Measurements from ENCODE around the gene PIK3C2B. TPM values are rescaled to one million over a fixed set of nuclear protein-coding genes. Genes with fewer than 3 reads are reported as not detected.

PIK3C2B gene
- total RNA-seq, 1 experiment from 2014 or later: 19.1 TPM

DNA sequence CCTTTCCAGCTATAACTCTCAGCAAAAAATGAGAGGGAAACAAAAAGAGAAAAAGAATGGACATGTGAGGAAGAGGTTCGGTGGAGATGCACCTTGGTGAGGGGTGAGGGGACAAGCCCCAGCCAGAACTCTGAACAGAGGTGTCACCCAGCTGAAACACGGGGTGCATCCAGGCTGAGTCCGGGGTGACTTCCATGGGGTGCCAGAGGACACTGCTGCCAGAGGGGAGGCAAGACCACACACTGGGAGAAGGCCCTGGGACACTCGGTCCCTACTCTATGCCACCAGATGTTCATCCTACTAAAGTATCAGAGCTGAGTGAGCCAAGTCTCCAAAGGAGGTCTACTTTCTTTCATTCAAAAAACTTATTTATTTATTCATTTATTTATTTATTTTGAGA is 46.9 kb downstream of the PIK3C2B start:
- BruUV-seq (replicated peaks): no TSS peak
- intact Hi-C loops (cut with micrococcal nuclease; ENCODE audit: unreplicated experiment) (no loop called here), in situ Hi-C loops (cut with HindIII; ENCODE audit: low pct_unique_long_range_greater_than_20kb, low sequenced_read_pairs) (no loop called here)
- H3K4me1 ChIP-seq (ENCODE audit: control insufficient read depth, insufficient read depth, low read length): peaks cover 3% of the 10 kb centered on the region; the same call in 1 of the 2 replicates
- DNase-seq (ENCODE audit: low read depth, low spot score) (no peak), ATAC-seq (no peak)
- H3K4me3 ChIP-seq (ENCODE audit: low read depth in 2 of 2, low read length in 2 of 2): no peak overlapping the region
- no peak for TF ChIP-seq SIN3A (IDR thresholded peaks at IDR 0.05; ENCODE audit: borderline replicate concordance, insufficient read depth, low read depth, low read length)
- no peak for TF ChIP-seq TCF7L2 (IDR thresholded peaks at IDR 0.05; ENCODE audit: low read depth, low read length)
- no peak for TF ChIP-seq POLR2AphosphoS5 (IDR thresholded peaks at IDR 0.05; ENCODE audit: low read depth, low read length)
- TF ChIP-seq, protein P1, sequence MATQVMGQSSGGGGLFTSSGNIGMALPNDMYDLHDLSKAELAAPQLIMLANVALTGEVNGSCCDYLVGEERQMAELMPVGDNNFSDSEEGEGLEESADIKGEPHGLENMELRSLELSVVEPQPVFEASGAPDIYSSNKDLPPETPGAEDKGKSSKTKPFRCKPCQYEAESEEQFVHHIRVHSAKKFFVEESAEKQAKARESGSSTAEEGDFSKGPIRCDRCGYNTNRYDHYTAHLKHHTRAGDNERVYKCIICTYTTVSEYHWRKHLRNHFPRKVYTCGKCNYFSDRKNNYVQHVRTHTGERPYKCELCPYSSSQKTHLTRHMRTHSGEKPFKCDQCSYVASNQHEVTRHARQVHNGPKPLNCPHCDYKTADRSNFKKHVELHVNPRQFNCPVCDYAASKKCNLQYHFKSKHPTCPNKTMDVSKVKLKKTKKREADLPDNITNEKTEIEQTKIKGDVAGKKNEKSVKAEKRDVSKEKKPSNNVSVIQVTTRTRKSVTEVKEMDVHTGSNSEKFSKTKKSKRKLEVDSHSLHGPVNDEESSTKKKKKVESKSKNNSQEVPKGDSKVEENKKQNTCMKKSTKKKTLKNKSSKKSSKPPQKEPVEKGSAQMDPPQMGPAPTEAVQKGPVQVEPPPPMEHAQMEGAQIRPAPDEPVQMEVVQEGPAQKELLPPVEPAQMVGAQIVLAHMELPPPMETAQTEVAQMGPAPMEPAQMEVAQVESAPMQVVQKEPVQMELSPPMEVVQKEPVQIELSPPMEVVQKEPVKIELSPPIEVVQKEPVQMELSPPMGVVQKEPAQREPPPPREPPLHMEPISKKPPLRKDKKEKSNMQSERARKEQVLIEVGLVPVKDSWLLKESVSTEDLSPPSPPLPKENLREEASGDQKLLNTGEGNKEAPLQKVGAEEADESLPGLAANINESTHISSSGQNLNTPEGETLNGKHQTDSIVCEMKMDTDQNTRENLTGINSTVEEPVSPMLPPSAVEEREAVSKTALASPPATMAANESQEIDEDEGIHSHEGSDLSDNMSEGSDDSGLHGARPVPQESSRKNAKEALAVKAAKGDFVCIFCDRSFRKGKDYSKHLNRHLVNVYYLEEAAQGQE (IDR thresholded peaks at IDR 0.05; ENCODE audit: insufficient read depth in 1 of 2, low read depth in 2 of 2, low read length in 1 of 2): no peak
- TF ChIP-seq, protein P2, sequence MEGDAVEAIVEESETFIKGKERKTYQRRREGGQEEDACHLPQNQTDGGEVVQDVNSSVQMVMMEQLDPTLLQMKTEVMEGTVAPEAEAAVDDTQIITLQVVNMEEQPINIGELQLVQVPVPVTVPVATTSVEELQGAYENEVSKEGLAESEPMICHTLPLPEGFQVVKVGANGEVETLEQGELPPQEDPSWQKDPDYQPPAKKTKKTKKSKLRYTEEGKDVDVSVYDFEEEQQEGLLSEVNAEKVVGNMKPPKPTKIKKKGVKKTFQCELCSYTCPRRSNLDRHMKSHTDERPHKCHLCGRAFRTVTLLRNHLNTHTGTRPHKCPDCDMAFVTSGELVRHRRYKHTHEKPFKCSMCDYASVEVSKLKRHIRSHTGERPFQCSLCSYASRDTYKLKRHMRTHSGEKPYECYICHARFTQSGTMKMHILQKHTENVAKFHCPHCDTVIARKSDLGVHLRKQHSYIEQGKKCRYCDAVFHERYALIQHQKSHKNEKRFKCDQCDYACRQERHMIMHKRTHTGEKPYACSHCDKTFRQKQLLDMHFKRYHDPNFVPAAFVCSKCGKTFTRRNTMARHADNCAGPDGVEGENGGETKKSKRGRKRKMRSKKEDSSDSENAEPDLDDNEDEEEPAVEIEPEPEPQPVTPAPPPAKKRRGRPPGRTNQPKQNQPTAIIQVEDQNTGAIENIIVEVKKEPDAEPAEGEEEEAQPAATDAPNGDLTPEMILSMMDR (IDR thresholded peaks at IDR 0.05): no peak
- H3K27me3 ChIP-seq (ENCODE audit: control insufficient read depth, insufficient read depth, low read length): no peaks in the 10 kb centered on the region
- H3K27ac ChIP-seq (ENCODE audit: low read length): no peak overlapping the region
- ChIA-PET CTCF (interaction anchor here (1.8 kb wide), 1 partner anchor 56 kb away, joined by 9 read pairs; no protein-coding TSS in a partner anchor), POLR2A (no interaction called here)
- H3K36me3 ChIP-seq (ENCODE audit: control insufficient read depth, insufficient read depth, low read length): no peaks in the 10 kb centered on the region
- no peaks in the 10 kb centered on the region for H3K9me3 ChIP-seq (ENCODE audit: control insufficient read depth, insufficient read depth, low read depth, low read length)

DNA sequence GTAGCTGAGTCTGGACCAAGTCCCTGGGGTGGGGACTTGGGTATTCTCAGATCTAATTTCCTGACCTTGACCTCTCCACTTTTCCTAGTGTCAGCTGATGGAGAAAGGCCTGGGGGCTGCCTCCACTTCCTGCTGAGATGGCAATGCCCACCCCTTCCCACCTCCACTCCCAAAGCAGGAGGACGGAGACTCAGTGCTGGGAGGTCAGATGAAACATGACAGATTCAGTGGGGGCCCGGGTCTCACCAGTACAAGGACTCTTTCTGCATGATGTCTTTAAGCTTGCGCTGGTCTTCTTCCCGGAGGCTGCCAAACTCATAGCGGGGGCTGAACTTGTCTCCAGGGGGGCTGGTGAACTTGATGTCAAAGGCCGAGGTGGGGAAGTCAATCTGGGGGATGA is 47.4 kb downstream of the PIK3C2B start:
- intact Hi-C loops (cut with micrococcal nuclease; ENCODE audit: unreplicated experiment): no loop called here

More for the DNA sequence above, 47.4 kb downstream of the PIK3C2B start:
- DNase-seq (ENCODE audit: low read depth, low spot score) (no peak), ATAC-seq (no peak)
- in situ Hi-C loops (cut with HindIII; ENCODE audit: low pct_unique_long_range_greater_than_20kb, low sequenced_read_pairs): no loop called here
- Histone ChIP-seq H3K4me1 (ENCODE audit: control insufficient read depth, insufficient read depth, low read length) (peaks cover 3% of the 10 kb centered on the region; the same call in 1 of the 2 replicates), H3K36me3 (ENCODE audit: control insufficient read depth, insufficient read depth, low read length) (no peaks in the 10 kb centered on the region), H3K27me3 (ENCODE audit: control insufficient read depth, insufficient read depth, low read length) (no peaks in the 10 kb centered on the region), H3K27ac (ENCODE audit: low read length) (no peak overlapping the region), H3K9me3 (ENCODE audit: control insufficient read depth, insufficient read depth, low read depth, low read length) (no peaks in the 10 kb centered on the region), H3K4me3 (ENCODE audit: low read depth in 2 of 2, low read length in 2 of 2) (no peak overlapping the region)
- no TSS peak for BruUV-seq (replicated peaks)
- POLR2A ChIA-PET: no interaction called here
- TF ChIP-seq, protein P1 (IDR thresholded peaks at IDR 0.05; ENCODE audit: insufficient read depth in 1 of 2, low read depth in 2 of 2, low read length in 1 of 2): no peak
- TF ChIP-seq SIN3A (IDR thresholded peaks at IDR 0.05; ENCODE audit: borderline replicate concordance, insufficient read depth, low read depth, low read length): no peak
- no peak for TF ChIP-seq TCF7L2 (IDR thresholded peaks at IDR 0.05; ENCODE audit: low read depth, low read length)
- no peak for TF ChIP-seq POLR2AphosphoS5 (IDR thresholded peaks at IDR 0.05; ENCODE audit: low read depth, low read length)
- TF ChIP-seq, protein P2 (IDR thresholded peaks at IDR 0.05): no peak
- CTCF ChIA-PET: interaction anchor here (0.6 to 2.1 kb wide), 8 partner anchors 25 to 69 kb away, joined by 3 to 15 read pairs (median 4); partner anchors contain the start of genes MDM4 and PIK3C2B
